ENCODE measurements around the gene MMP23B. TPM values are rescaled to one million over a fixed set of nuclear protein-coding genes. Genes with fewer than 3 reads are reported as not detected.
A peak's percentile ranks its signal among the peaks of the same experiment; 100 is the strongest.

The MMP23B gene
- total RNA-seq, 2 donors from 2014 or later: 36.1 to 78.5 TPM

DNA sequence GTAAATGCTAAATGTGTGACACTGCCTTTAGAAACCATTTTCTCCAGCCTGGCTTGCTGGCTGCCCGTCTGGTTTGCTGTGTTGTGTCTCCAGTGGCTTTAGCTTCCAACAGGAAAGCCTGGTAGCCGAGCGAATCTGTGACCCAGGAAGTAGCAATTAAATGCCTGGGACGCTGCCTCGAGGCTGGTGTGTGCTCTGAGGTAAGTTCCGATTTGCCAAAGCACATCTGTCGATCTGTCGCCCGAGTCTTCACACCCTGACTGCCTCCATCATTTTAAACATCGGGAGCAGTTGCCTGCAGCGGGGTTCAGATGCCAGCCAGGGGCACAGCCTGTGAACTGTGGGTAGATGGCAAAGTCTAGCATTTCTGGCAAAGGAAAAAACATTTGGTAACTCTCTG is 14.5 kb upstream of the MMP23B start:
- DNase-seq (ENCODE audit: low spot score): no peak
- intact Hi-C loops (cut with DNase I): no loop called here

DNA sequence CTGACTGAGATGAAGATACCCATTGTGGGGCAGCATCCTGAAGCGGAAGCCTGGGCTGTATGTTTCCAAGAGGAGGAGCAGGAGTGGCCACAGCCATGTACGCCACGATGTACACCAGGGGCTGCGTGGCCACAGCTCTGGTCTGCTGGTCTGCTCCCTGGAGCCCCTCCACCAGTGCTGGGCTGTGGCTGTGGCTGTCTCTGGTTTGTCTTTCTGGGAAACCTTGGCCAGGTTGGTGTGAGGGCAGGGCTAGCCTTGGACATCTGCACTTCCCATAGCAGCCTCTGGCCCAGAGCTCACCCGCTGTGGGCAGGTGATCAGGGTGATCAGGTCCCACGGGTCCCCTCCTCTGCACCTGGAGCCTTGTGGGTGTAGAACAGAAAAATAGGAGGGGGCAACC is 14.0 kb upstream of the MMP23B start:
- intact Hi-C loops (cut with DNase I): no loop called here
- no peak for DNase-seq (ENCODE audit: low spot score)

DNA sequence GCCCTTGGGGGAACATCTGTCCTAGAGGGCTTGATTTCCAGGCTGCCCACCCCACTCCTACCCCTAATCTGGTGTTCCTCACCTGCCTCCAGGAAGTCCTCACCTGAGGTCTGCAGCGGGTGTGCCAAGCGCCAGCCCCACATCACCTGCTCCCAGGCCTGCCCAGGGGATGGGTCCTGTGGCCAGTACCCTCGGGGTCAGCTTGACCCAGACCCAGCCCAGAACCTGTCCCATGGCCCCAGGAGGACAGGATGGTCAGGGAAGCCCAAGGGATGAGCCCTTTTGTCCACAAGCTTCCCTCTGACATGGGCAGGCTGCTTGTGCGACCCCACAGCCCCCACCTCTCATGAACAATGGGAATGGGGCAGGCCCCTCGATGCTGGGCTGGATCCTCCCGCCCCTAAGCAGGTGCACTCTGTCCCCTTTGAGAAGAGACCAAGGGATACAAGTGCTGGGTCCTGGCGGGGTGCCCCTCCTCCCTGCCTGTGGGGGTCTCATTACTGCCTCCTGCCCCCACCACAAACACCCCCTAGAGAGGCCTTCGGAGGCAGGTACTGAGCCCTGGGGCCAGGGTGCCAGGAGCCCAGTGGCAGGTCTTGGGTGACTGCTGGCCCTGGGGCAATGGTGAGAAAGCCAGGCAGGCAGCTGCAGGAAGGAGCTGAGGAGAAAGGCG is 13.4 kb upstream of the MMP23B start:
- peak; percentile 78 for DNase-seq (ENCODE audit: low spot score)
- intact Hi-C loops (cut with DNase I): no loop called here

DNA sequence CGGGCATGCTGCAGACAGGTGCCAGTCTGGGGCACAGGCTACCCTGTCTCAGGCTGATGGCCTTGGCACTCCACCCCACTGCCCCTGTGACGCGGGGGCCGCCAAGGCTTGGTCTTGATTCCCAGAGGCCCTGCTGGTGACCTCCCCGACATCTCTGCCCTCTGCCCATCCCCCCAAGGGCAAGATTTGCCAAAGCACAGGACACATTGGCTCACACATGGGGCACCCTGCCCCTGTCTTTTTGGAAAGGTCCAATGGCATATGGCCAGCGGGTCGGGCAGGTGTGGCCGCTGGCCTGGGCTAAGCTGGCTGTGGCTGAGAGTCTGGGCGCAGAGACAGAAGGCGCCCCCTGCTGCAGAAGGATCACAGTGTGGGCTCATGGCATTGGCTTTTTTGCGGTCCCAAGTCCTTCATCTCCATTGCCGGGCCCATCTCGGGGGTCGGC is 12.0 kb upstream of the MMP23B start:
- intact Hi-C loops (cut with DNase I): no loop called here
- DNase-seq (ENCODE audit: low spot score): no peak

DNA sequence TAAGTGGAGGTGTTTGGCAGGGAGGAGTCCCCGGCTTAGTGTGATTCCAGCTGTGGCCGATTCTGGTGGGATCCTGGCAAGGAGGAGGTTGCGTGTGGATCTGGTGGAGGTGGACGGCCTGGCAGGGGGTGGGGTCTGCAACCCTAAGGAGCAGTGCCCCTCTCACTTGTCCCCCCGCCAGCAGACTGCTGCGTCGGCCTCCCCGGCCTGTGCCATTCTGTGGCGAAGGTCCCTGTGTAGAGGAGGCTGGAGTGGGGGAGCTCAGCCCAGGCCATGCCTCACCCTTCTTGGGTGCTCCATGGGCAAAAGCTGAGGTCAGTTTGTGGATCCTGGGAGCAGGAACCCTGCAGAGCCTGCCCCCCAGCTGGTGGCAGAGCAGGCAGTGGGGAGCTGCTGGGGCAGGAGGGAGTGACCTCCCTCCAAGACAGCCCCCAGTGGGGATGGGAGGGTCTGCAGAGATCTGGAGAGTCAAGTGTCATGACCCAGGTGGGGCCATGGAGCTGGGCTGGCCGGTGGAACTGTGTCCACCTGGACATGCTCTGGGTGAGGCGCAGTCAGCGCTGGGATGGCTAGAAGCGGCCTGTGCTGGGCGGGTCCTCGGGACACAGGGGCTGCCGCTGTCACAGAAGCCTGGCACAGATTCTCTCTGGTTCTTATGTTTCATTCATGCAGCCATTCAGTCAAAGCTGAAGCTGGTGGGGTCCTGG is 11.4 kb upstream of the MMP23B start:
- no peak for DNase-seq (ENCODE audit: low spot score)
- intact Hi-C loops (cut with DNase I): no loop called here

DNA sequence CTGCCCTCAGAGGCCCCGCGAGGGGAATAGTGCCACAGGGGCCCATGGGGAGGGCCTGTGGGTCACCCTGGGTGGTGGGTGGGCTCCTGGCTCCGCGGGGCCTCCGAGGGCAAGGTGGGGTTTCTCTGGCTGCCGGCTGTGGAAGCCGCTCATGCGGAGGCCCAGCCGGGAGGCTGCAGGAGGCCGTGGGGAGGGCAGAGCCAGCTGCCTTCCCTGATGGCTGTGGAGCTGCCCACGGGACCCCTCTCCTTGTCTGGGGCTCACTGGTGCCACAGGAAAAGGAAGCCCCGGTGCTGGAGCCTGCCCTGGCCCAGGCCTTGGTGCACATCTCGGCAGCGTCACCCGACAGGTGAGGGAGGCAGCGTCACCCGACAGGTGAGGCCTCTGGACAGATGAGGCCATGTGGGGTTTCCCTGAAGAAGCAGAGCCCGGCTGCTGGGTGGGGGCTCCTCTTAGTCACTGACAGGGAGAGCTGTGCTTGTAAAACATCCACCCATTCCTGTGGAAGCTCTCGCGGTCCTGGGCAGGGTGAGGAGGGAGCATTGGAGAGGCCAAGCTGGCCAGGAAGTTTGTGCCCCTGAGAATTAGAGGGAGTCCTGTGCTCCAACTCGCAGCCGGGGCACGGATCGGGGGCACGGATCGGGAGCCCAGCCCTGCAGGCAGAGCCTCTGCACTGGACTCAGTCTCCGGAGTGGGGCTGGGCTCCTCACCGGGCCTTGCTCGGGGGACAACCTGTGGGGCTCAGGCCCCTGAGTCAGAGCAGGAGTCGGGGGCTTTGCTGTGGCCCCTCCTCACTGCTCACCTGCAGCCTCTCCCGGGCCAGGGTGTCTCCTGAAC is 10.6 kb upstream of the MMP23B start:
- no peak for DNase-seq (ENCODE audit: low spot score)
- intact Hi-C loops (cut with DNase I): no loop called here

DNA sequence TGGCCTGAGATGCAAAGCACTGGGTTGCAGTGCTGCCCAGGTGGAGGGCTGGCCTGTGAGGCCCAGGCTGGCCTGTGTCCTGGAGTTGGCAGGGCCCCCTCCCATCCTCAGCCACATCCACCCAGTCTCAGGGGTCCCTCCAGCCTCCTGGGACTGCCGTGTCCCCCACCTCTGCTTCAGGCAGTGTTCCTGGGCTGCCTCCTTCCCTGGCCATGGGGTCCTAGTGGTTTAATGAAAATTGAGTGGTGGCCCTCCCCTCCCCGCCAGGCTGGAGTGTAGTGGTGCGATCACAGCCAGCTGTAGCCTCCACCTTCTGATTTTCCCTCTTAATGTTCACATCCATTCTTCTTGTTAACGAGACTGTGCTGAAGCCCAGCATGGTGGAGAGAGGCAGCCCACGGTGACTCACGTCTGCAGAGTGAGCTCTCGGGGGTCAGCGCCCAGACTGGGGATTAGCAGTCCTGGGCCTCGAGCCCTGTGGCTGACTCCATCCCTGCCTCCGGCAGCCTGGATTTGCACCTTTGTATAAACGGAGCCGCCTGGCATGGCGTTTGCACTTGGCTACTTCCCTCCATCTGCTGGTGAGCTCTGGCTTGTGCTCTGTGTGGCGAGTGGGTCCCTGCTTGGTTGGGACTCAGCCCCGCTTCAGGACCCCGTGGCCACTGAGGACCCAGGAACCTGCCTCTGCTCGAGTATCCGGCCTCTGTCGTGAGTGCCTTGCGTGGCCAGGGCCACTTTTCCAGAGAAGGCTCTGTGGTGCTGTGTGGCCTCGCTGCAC is 9.8 kb upstream of the MMP23B start:
- intact Hi-C loops (cut with DNase I): no loop called here
- no peak for DNase-seq (ENCODE audit: low spot score)

DNA sequence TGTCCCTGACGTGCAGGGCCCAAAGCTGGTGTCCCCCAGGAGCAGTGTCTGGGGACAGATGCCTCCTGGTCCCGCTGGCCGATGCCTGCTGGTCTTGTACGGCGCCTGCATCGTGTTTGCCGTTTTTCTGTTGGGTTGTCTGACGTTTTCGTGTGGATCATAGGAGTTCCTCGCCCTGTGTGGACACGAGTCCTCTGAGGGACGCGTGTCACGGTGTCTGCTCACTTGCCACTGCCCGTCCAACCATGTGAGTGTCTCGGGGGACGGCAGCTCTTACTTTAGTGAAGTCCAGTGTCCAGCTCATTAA is 9.2 kb upstream of the MMP23B start:
- DNase-seq (ENCODE audit: low spot score): no peak
- intact Hi-C loops (cut with DNase I): no loop called here

DNA sequence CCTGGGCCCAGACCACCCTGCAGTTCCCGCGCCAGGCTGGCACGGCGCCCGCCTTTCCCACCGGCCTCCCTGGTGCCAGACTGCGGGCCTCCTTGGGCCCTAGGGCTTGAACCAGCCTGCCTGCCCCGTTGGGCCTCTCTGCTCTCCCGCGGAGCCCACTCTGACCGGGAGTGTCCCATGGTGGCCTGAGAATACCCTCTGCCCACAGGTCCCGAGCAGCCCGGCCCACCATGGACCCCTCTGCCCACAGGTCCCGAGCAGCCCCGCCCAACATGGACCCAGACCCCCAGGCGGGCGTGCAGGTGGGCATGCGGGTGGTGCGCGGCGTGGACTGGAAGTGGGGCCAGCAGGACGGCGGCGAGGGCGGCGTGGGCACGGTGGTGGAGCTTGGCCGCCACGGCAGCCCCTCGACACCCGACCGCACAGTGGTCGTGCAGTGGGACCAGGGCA is 8.8 kb upstream of the MMP23B start:
- intact Hi-C loops (cut with DNase I): no loop called here
- DNase-seq (ENCODE audit: low spot score): no peak

DNA sequence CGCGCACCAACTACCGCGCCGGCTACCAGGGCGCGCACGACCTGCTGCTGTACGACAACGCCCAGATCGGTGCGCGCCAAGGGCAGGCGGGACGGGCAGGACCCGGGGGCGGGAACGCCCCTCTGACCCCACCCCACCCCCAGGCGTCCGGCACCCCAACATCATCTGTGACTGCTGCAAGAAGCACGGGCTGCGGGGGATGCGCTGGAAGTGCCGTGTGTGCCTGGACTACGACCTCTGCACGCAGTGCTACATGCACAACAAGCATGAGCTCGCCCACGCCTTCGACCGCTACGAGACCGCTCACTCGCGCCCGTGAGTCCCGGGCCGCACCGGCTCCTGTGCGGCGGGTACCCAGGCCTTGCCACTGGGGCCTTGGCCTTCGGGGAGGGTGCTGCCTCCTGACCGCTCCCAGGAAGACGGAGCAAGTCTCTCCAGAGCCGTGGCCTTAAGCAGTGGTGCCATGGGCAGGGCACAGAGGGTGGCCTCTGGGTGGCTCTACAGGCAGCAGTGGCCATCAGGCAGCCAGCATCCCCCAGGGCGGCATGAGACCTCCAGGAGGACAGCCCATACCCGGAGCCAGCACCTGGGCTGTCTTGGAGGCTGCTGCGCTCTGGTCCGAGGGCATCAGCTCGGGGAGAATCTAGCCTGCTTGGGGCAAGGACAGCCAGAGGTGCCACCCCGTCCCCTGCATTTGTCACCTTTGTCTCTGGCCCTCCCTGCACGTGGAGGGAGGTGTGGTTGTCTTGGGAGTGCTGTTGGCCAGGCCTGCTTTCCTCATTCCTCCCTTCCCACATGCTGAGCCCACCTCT is 8.1 kb upstream of the MMP23B start:
- peak; percentile 82 for DNase-seq (ENCODE audit: low spot score)

DNA sequence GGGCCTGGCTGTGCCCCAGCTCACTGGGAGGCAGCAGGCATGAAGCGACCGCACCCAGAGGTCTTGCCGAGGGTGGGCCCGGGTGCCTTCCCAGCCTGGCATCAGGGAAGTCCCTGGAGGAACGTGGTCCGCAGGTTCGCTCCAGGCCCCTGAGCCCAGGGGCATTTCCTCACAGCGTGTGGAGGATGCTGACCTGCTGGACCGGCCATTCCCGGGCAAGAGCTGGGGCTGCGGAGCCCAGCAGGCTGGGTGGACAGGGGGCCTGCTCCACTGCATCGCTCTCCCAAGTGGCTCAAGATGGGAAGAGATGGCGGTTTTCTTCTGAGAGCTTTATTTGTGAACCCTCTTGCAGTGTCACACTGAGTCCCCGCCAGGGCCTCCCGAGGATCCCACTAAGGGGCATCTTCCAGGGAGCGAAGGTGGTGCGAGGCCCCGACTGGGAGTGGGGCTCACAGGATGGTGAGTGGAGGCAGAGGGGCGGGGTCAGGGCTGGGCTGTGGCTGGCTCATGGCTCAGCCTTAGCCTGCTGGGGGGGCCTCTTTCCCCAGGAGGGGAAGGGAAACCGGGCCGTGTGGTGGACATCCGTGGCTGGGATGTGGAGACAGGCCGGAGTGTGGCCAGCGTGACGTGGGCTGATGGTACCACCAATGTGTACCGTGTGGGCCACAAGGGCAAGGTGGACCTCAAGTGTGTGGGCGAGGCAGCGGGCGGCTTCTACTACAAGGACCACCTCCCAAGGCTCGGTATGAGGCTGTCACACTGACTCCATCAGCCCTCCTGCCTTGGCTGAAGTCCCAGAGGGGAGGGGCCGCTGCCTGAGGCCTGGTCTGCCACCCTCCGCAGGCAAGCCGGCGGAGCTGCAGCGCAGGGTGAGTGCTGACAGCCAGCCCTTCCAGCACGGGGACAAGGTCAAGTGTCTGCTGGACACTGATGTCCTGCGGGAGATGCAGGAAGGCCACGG is 7.2 kb upstream of the MMP23B start:
- peak; percentile 83 for DNase-seq (ENCODE audit: low spot score)
- intact Hi-C loops (cut with DNase I): no loop called here

More for the DNA sequence above, 8.1 kb upstream of the MMP23B start:
- intact Hi-C loops (cut with DNase I): no loop called here

DNA sequence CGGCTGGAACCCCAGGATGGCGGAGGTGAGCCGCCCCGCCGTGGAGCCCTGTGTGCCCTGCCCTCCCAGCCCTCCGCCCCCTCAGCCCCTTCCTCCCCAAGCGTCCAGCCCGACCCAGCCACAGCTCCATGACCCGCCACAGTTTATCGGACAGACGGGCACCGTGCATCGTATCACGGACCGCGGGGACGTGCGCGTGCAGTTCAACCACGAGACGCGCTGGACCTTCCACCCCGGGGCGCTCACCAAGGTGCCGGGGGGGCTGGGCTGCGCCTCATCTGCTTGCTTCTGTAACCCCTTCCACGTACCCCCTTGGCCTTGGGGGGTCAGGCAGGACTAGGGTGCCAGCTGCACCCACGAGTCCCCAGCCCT is 6.6 kb upstream of the MMP23B start:
- DNase-seq (ENCODE audit: low spot score): peak; percentile 81
- intact Hi-C loops (cut with DNase I): no loop called here

DNA sequence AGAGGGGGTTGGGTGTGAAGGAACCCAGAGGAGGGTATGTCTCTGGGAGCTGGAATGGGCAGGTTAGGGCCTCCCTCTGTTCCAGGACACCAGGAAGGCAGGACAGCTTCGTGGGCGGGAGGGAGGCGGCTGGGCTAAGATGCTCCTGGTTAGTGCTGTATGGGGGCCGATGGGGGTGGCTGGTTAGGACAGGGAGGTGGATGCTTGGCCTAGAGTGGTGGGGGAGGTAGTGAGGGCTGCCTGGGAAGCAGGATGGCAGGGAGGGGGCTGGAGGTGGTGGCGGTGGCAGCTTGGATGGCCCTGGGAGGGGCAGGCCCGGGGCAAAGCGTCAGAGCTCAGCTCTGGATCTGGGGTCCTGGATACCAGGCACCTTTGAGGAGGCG is 6.2 kb upstream of the MMP23B start:
- no peak for DNase-seq (ENCODE audit: low spot score)
- intact Hi-C loops (cut with DNase I): no loop called here

DNA sequence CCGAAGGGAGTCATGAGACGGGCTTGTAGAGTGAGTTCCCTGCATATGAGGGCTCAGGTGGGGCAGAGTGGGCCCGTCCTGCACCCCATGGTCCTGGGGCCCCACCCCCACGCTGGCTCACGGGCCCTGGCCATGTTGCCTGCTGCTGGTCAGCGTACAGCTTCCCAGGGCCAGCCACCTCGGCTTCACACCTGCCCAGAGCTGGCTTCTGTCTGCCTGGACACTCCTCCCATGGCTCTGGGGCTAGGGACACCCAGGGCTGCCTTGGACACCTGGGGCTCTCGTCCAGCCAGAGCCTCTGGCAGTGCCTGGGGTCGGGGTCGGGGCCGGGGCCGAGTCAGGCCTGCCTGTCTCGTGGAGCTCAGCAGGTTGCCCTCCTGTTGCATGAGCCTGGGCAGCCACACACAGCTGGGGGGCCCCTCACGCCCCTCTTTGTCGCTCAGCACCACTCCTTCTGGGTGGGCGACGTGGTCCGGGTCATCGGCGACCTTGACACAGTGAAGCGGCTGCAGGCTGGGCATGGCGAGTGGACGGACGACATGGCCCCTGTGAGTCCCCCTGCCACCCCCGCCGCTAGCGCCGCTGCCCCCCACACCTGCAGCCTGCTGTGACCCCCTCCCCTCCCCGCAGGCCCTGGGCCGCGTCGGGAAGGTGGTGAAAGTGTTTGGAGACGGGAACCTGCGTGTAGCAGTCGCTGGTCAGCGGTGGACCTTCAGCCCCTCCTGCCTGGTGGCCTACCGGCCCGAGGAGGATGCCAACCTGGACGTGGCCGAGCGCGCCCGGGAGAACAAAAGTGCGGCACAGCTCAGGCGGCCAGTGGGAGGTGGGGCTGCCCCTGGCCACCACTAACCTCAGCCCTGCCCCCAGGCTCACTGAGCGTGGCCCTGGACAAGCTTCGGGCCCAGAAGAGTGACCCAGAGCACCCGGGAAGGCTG is 5.5 kb upstream of the MMP23B start:
- intact Hi-C loops (cut with DNase I): no loop called here
- no peak for DNase-seq (ENCODE audit: low spot score)

DNA sequence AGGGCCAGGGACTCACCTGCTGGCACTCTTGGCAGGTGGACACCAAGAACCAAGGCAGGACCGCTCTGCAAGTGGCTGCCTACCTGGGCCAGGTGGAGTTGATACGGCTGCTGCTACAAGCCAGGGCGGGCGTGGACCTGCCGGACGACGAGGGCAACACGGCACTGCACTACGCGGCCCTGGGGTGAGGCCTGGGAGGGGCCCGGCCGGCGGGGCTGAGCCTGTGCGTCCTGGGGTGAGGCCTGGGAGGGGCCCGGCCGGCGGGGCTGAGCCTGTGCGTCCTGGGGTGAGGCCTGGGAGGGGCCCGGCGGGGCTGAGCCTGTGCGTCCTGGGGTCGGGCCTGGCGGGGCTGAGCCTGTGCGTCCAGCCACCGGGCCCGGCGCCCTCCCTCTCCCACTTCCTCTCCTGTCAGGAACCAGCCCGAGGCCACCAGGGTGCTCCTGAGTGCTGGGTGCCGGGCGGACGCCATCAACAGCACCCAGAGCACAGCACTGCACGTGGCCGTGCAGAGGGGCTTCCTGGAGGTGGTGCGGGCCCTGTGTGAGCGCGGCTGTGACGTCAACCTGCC is 4.6 kb upstream of the MMP23B start:
- intact Hi-C loops (cut with DNase I): no loop called here
- DNase-seq (ENCODE audit: low spot score): peak; percentile 84
